NCI-H1105 (cell line): ENCODE results near the gene SNRPD3.
"Not testable (repeated sequence)": the region's sequence is repeated elsewhere in the genome, so short reads cannot be mapped to it uniquely, and the experiment has no call there.

Experiments
- DNase-seq: peaks from one replicate; lab custom pipeline; 2025; lab: John Stamatoyannopoulos, UW

Gene SNRPD3

DNA sequence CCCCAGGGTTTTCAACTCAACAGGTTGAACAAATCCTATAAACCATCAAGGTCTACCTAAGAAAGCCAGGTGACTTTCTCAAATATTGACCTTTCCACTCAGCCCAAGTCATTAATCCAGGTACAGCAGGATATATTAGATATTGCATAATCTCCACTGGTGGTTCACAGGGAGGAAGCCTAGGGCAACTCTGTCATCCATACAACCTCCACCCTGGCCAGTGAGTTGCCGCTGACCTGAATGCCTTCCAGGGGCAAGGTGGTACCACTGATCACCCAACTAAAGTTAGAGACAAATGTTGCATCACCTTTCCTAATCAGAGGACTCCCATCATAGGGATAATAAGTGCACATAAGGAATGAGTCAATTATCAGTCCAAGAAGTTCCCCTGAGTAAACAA lies 23.7 kb upstream of the SNRPD3 start:
- DNase-seq: no peak

DNA sequence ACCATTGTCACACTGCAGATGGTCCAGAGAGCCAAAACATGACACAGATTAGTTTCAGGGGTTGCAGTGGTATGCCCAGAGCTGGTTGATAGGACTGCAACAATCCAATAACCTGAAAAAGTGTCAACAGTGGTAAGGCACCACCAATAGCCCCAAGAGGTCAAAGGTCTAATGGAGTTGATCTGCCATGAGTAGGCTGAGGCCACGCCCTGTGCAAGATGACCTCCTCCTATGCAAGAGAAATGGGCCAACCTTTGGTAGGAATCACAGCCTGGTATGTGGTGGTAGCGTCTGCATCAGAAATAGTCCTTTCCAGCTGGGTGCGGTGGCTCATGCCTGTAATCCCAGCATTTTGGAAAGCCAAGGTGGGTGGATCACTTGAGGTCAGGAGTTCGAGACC lies 20.5 kb upstream of the SNRPD3 start:
- DNase-seq: no peak

DNA sequence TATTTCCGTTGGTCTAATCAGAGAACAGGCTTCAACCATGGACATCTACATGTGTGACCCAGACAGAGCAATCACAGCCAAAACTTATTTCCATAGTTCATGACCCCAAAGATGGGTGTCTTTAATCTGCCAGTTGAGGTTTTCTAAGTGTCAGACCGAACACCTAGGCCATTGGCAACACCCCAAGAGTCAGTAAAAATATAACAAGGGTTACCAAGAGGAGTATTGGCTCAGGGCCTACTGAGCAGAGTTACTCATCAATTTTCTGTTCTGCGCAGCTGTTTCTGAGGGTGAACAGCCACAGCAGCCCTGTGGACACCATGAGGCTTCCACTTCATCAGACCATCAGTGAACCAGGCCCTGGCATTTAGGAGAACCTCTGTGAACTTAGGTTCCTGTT lies 19.7 kb upstream of the SNRPD3 start:
- DNase-seq: no peak

DNA sequence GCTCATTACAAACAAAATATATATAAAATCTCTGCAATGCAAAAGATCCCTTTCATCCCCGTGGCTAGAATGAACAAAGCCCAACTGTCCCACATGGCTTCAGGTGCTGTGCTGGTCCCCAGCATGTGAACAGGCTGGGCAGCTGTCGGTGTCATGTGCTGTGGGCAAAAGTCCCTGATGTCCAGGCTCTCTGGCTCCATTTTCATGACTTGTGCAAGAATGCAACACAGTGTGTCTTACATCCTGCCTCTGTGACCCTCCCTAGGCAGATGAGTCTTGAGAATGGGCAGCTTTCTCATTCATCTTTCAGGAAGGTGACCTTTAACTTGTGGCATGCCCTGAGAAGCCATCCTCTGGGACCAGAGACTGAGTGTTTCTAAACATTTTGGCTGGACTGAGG lies 15.3 kb upstream of the SNRPD3 start:
- DNase-seq: no peak

DNA sequence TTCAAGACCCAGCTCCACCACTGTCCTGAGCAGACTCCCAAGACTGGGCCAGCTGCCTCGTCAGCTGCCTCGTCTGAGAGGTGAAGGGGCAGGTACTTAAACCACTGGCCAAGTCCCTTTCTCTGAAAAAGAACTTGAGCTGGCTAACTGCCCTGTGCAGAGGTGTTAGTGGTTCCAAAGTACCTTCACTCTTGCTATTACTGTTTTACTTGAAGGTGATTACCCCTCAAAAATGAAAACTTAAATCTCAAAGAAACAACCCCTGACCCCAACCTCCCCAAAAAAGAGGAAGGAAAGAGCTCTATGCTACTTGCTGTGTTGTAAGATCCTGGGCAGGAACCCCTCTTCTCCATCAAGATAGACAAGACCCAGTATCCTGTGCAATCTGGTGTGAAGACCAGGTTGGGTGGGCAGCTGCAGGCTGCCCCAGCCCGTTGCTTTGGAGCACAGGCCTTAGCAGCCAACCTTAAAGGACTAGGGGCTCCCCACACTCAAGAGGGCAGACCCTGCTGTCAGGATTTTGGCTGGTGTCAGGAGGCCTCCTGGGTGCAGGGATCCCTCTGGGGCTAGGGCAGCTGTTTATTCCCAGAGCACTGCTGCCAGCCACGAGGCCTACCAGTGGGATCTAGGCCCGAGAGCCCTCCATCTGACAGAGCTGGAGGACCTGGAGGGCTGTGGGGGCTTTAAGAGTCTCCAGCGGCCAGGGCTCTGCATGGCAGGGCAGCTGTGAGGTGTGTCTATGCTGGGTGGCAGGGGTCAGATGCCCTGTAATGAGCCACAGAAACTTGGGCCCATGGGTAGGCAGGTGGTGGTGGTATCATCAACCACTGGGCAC lies 13.9 kb upstream of the SNRPD3 start:
- DNase-seq: no peak

DNA sequence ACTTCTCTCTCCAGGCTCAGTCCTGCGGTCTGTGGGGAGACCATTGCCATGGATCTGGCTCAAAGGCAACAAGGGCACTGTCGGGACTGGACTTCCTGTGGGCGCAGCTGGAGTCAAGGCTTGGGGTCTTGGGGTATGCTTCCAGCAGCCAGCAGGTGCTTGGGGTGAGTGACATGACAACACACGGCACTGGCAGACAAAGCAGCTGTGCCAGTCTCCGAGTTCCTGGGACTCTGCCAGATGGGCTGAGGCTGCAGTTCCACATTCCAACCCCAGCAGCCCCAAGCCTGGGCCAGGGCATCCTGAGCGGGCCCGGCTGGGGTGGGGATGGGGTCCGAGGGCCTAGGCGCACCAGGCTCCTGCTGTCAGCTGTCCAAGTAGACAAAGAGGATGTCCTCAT lies 13.2 kb upstream of the SNRPD3 start:
- DNase-seq: no peak

DNA sequence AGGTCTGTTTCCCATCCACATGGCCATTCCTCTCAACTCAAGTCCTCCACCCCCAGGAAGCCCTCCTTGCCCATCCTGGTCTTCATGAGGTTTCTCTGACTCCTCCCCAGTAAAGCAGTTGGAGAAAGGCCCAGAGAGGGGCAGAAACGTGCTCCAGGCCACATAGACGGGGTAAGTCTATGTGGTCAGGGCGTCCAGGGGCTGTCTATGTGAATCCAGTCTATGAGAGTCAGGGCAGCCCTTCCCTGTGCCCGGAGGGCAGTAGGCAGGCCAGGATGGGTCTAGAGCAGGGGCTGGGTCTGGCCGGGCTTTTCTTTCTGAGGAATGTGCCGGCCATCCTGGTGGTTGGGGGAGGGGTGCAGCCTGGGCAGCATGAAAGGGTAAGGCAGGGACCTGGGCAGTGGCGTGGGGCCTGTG lies 12.6 kb upstream of the SNRPD3 start:
- no peak for DNase-seq

GRCh38 chr22:24543679-24544243 lies 12.0 kb upstream of the SNRPD3 start:
- no peak for DNase-seq

GRCh38 chr22:24548812-24549211 lies 7.0 kb upstream of the SNRPD3 start:
- DNase-seq: no peak

DNA sequence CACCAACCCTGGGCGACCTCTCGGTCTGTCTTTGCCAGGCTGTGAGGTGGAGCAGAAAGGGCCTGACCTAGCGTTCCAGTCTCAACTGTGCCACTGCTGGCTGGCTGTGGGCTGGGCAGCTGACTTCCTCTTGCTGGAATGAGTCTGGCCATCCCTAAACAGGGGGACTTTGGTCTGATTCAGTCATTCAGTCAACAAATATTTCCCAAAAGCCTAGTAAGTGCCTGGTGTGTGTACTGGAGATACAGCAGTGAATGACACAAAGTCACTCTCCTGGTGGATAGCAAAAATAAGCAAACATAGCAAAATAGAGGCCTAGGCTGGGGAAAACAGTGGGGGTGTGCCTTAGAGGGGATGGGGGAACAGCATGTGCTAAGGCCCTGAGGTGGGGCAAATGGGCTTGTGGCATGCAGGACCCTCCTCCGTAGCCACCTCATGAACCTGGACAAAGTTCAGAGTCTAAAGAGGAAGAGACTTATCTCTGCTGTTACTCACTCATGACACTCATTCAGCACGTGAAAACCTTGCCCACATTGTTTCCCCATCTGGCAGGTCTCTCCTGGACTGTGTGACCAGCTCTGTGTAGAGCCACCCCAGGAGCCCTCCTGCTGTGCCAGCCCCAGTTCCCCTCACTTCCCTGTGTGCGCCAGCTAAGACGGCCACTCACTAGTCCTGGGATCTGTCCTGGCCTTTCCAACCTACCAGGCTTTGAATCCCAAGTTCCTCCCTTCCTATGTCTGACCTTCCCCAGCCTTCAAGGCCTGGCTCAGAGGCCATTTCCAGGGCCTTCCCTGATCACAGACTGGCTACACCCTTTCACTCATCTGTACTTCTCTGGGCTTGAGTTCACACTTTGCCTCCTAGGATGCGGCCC lies 5.5 kb upstream of the SNRPD3 start:
- DNase-seq: no peak

DNA sequence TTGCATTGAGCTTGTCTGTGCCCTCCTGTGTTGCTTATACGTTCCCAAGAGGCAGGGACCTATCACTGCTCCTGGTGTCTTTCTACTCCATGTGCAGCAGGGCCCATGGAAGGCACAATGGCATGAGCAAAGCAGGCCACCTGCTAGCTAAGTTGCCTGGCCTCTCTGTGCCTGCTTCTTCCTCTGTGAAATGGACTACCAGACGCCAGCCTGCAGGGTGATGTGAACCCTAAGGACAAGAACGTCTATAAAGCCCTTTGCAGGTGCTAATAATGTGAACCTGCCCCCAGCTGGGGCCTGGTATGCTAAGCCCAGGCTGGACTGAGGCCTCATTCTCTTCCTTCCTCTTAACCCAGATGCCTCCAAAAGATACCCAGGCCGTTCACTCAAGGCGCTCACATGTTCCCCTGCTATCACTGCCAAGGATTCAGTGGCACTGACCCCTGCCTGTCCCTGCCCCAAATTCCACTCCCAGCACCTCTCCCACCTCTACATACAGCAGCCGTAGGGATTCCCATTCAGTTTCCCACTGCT lies 4.8 kb upstream of the SNRPD3 start:
- no peak for DNase-seq

- not testable (repeated sequence) for DNase-seq
These were observed 3.1 kb upstream of the SNRPD3 start for GRCh38 chr22:24552503-24553286.

GRCh38 chr22:24553597-24554312 lies 2.0 kb upstream of the SNRPD3 start:
- no peak for DNase-seq

- DNase-seq: no peak
These were observed 1.3 kb upstream of the SNRPD3 start, which contains the start of gene GUCD1 for GRCh38 chr22:24554313-24555164. TSS of gene GUCD1 (minus strand) at chr22:24555138. CDS start at chr22:24554991, 147 bp downstream.

- no peak for DNase-seq
These were observed 3.7 kb downstream of the SNRPD3 start for GRCh38 chr22:24559471-24559870.

DNA sequence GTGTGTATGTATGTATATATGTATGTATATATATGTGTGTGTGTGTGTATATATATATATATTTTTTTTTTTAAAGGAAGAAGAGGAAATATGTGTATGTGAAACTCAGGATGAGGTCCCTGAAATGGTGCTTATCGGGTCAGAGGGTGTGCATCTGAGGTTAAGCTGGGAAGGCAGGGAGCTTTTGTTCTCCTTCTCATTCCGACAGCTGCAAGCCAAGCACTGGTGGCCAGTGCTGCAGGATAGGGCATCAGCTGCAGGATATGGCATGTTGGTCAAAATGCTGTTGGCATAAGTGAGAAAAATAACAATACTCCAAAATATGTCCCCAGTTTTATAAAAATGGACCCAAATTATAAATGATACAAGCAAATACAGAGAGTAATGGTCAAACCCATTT lies 7.4 kb downstream of the SNRPD3 start:
- DNase-seq: no peak

- DNase-seq: no peak
These were observed 8.7 kb downstream of the SNRPD3 start for GRCh38 chr22:24564376-24565058.

DNA sequence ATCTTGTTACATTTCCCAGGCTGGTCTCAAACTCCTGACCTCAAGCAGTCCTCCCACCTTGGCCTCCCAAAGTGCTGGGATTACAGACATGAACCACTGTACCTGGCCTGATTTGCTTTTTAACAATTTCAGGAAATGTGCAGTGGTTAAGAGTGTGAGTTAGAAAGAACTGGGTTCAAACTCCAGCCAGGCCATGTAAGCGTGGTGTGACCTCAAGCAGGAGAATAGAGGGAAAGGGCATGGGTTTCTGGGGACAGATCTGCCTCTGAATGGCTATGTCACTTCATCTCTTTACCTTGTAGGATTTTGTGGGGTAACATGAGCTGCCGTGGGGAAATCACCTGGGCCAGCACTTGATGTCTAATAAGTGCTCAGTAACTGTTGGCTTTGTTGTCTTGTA lies 9.3 kb downstream of the SNRPD3 start:
- no peak for DNase-seq

DNA sequence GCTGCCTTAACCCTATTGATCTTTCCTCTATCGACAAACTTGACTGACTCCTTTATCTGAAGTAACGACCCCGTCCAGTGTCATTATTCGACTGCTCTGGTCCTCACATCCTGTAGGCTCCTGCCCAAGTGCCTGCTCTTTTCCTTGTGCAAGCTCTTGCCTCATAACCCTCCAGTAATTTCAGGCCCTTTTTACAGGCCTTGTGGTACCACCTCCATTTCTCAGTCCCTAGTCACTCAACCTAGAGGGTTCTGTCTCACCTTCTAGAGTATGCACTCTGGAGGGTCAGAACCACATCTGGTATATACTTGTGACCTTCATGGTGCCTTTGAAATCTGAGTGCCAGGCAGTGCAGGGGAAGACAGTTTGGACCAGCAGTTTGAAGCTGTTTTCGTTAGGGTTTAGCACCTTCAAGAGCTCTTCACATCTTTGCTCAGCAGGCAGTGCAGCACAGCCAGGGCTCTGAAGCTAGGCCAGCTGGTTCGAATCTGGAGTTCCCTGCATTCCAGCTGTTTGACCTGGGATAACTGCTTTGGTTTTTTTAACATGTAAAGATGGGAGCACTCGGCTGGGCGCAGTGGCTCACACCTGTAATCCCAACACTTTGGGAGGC lies 11.2 kb downstream of the SNRPD3 start:
- DNase-seq: no peak
